ENCODE measurements around the gene MMP19.

DNA sequence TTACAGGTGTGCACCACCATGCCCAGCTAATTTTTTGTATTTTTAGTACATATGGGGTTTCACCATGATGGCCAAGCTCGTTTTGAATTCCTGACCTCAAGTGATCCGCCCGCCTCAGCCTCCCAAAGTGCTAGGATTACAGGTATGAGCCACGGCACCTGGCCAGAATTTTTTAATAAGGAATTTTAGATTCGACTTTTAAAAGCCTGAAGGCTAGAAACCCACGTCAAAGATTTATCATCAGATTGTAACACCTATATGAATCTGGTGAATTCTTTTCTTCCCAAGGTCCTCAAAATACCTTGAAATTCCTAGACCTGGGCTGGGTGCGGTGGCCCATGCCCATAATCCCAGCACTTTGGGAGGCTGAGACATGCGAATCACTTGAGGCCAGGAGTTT, 18.7 kb upstream of the MMP19 start:
- TF ChIP-seq POLR2A (IDR thresholded peaks at IDR 0.05; ENCODE audit: low read depth, low read length) (no peak), TAF1 (IDR thresholded peaks at IDR 0.05; ENCODE audit: low read depth, low read length) (no peak), POLR2AphosphoS5 (IDR thresholded peaks at IDR 0.05; ENCODE audit: low read depth, low read length) (no peak), SPI1 (IDR thresholded peaks at IDR 0.05; ENCODE audit: low read depth, low read length) (no peak), POU2F2 (IDR thresholded peaks at IDR 0.05; ENCODE audit: low read depth, low read length) (no peak), PAX5 (IDR thresholded peaks at IDR 0.05; ENCODE audit: insufficient read depth, low read length, severe bottlenecking) (no peak)

Measured in GM12891 (cell line).